NCI-H2107 treated with DMSO at 0.1 percent for 48 hours (cell line): Measurements from ENCODE around the gene CDC6.
"Not testable (repeated sequence)": the region's sequence is repeated elsewhere in the genome, so short reads cannot be mapped to it uniquely, and the experiment has no call there.

Experiments used
- DNase-seq: peaks from one replicate; lab custom pipeline; 2025; ENCODE audit not compliant: unreplicated experiment; lab: John Stamatoyannopoulos, UW

Gene CDC6

GRCh38 chr17:40286473-40286872 lies 1.2 kb upstream of the CDC6 start:
- no peak for DNase-seq

- DNase-seq: no peak
Observed at GRCh38 chr17:40287159-40287493, 553 bp upstream of the CDC6 start.

- peak; percentile 26 for DNase-seq
Observed at GRCh38 chr17:40290629-40291280, 3.1 kb downstream of the CDC6 start.

- no peak for DNase-seq
Observed at GRCh38 chr17:40291281-40291664, 3.6 kb downstream of the CDC6 start.

GRCh38 chr17:40293363-40293762 lies 5.7 kb downstream of the CDC6 start:
- DNase-seq: no peak

- peak; percentile 36 for DNase-seq
Observed at GRCh38 chr17:40295488-40296436, 8.1 kb downstream of the CDC6 start.

- no peak for DNase-seq
Observed at GRCh38 chr17:40297511-40297910, 9.8 kb downstream of the CDC6 start.

- no peak for DNase-seq
Observed at GRCh38 chr17:40298726-40299125, 11.0 kb downstream of the CDC6 start.

- not testable (repeated sequence) for DNase-seq
Observed at GRCh38 chr17:40299159-40299757, 11.6 kb downstream of the CDC6 start.

- DNase-seq: peak; percentile 13
Observed at GRCh38 chr17:40301315-40301714, 13.6 kb downstream of the CDC6 start.

GRCh38 chr17:40303009-40303657 lies 15.5 kb downstream of the CDC6 start:
- DNase-seq: peak; percentile 91

- peak; percentile 31 for DNase-seq
Observed at GRCh38 chr17:40303708-40304551, 16.3 kb downstream of the CDC6 start.

GRCh38 chr17:40304552-40304863 lies 16.8 kb downstream of the CDC6 start:
- not testable (repeated sequence) for DNase-seq

GRCh38 chr17:40304866-40305265 lies 17.2 kb downstream of the CDC6 start:
- not testable (repeated sequence) for DNase-seq

GRCh38 chr17:40306395-40306794 lies 18.7 kb downstream of the CDC6 start:
- DNase-seq: no peak

GRCh38 chr17:40307001-40307730 lies 19.5 kb downstream of the CDC6 start:
- DNase-seq: peak; percentile 82

GRCh38 chr17:40307740-40308239 lies 20.1 kb downstream of the CDC6 start:
- DNase-seq: peak; percentile 82

GRCh38 chr17:40309031-40309948 lies 21.6 kb downstream of the CDC6 start, which contains the start of gene RARA:
Gene RARA (plus strand): TSS chr17:40309180. CDS start chr17:40331219, 22,039 bp downstream.
- peak; percentile 56 for DNase-seq
